Liver (tissue), 9 donors: ENCODE measurements around the gene BASP1. TPM values are rescaled to one million over a fixed set of nuclear protein-coding genes. Genes with fewer than 3 reads are reported as not detected.

Experiments used
- DNase-seq: peaks from one replicate; pipeline ENCODE4 v3.0.0-alpha.2; 2017; ENCODE audit warnings: low spot score
- H3K27ac ChIP-seq, 2 donors: one replicate each; pipeline ENCODE4 v1.7.0; 2013; ENCODE audit warnings: inconsistent platforms in 2 of 2, low read length in 2 of 2, control low read depth in 1 of 2, low read depth in 1 of 2, mild to moderate bottlenecking in 1 of 2
- H3K27me3 ChIP-seq, 4 donors: one replicate each; pipeline versions ENCODE4 v1.6.1 to v1.7.0; 2013; ENCODE audit warnings: low read length in 3 of 4, inconsistent platforms in 1 of 4, mild to moderate bottlenecking in 1 of 4, moderate library complexity in 1 of 4; ENCODE audit not compliant: control insufficient read depth in 4 of 4, insufficient read depth in 4 of 4
- H3K36me3 ChIP-seq, 4 donors: one replicate each; pipeline versions ENCODE4 v1.6.1 to v1.7.0; 2013; ENCODE audit warnings: low read length in 3 of 4, mild to moderate bottlenecking in 3 of 4, low read depth in 1 of 4, moderate library complexity in 1 of 4; ENCODE audit not compliant: control insufficient read depth in 4 of 4, insufficient read depth in 3 of 4
- H3K4me1 ChIP-seq, 4 donors: one replicate each; pipeline versions ENCODE4 v1.6.1 to v1.7.0; 2013; ENCODE audit warnings: low read length in 3 of 4, mild to moderate bottlenecking in 3 of 4, moderate library complexity in 1 of 4; ENCODE audit not compliant: control insufficient read depth in 4 of 4, insufficient read depth in 4 of 4
- H3K4me3 ChIP-seq, 3 donors: one replicate each; pipeline versions ENCODE4 v1.6.1 to v1.7.0; 2013; ENCODE audit warnings: low read length in 3 of 3, control low read depth in 1 of 3, low read depth in 1 of 3, mild to moderate bottlenecking in 1 of 3
- H3K9ac ChIP-seq, 2 donors: one replicate each; pipeline ENCODE4 v1.7.0; 2013; ENCODE audit warnings: low read length in 2 of 2, mild to moderate bottlenecking in 2 of 2, moderate library complexity in 2 of 2, control low read depth in 1 of 2, low read depth in 1 of 2
- H3K9me3 ChIP-seq, 4 donors: one replicate each; pipeline versions ENCODE4 v1.6.1 to v1.7.0; 2013; ENCODE audit warnings: low read length in 3 of 4; ENCODE audit not compliant: control insufficient read depth in 4 of 4
- ATF3 ChIP-seq: IDR thresholded peaks from 2 replicates; pipeline ENCODE4 v1.6.1; 2016; ENCODE audit warnings: antibody characterized with exemption
- CTCF ChIP-seq: fragments of 150-350 bp; IDR thresholded peaks from 2 replicates; pipeline ENCODE4 v1.5.1; 2017; ENCODE audit warnings: improper control_type of control experiment, low read depth, low read length; ENCODE audit not compliant: missing input control
- EGR1 ChIP-seq, 2 donors: IDR thresholded peaks; 2 replicates each; pipeline ENCODE4 v1.6.1; 2016 to 2018; ENCODE audit warnings: antibody characterized with exemption in 2 of 2, low read depth in 2 of 2
- FOXA2 ChIP-seq: IDR thresholded peaks from 2 replicates; pipeline ENCODE4 v1.6.1; 2016; ENCODE audit warnings: antibody characterized with exemption
- HNF4G ChIP-seq: IDR thresholded peaks from 2 replicates; pipeline ENCODE4 v1.6.1; 2016; ENCODE audit warnings: antibody characterized with exemption
- JUND ChIP-seq, 2 donors: IDR thresholded peaks; 2 replicates each; pipeline ENCODE4 v1.6.1; 2016; ENCODE audit warnings: antibody characterized with exemption in 2 of 2
- NR2F2 ChIP-seq: IDR thresholded peaks from 2 replicates; pipeline ENCODE4 v1.6.1; 2016; ENCODE audit warnings: antibody characterized with exemption
- RAD21 ChIP-seq, 2 donors: IDR thresholded peaks; 2 replicates each; pipeline ENCODE4 v1.6.1; 2016; ENCODE audit warnings: antibody characterized with exemption in 2 of 2, mild to moderate bottlenecking in 2 of 2
- REST ChIP-seq: IDR thresholded peaks from 2 replicates; pipeline ENCODE4 v1.6.1; 2016; ENCODE audit warnings: antibody characterized with exemption, mild to moderate bottlenecking
- RXRA ChIP-seq, 2 donors: IDR thresholded peaks; 2 replicates each; pipeline ENCODE4 v1.6.1; 2017 to 2018; ENCODE audit warnings: antibody characterized with exemption in 2 of 2, mild to moderate bottlenecking in 1 of 2
- SP1 ChIP-seq: IDR thresholded peaks from 2 replicates; pipeline ENCODE4 v1.6.1; 2018; ENCODE audit warnings: antibody characterized with exemption, mild to moderate bottlenecking
- ZBTB33 ChIP-seq: IDR thresholded peaks from 2 replicates; pipeline ENCODE4 v1.6.1; 2016; ENCODE audit warnings: antibody characterized with exemption
- WGBS: extraction: QIAGEN DNeasy Blood & Tissue Kit; methylation state at CpG from one replicate; pipeline ENCODE4 v1.1.7; 2013; 5-methylcytosine and 5-hydroxymethylcytosine counted together
- polyA plus RNA-seq, 2 donors: library from polyadenylated mRNA; stranded (reverse) in 1 of 2; unstranded in 1 of 2; fragments of 200-250 nt in 1 of 2; fragments of >200 nt in 1 of 2; fragmentation: Nextera tagmentation in 1 of 2; extraction: Ambion mirVana in 1 of 2; gene quantifications; one replicate each; pipeline versions ENCODE4 v1.2.1 to v1.2.3, GENCODE V29; 2013 to 2015
- total RNA-seq, 2 donors: library from RNA; depleted of rRNA; stranded (reverse); fragments of >200 nt; gene quantifications; one replicate each; pipeline ENCODE4 v1.2.3, GENCODE V29; 2014
- donor health status: healthy.
- donor health status: healthy.
- donor health status: healthy.
- donor health status: healthy.
- donor health status: healthy.

Gene BASP1
- total and polyA plus RNA-seq, 4 donors = 1.2 to 17.0 (median 5.4) TPM

GRCh38 chr5:17180330-17180843 is 37.0 kb upstream of the BASP1 start:
- TF ChIP-seq ZBTB33 (no peak), HNF4G (no peak), SP1 (no peak), CTCF (no peak), ATF3 (no peak), REST (no peak), RAD21 (IDR thresholded peaks at IDR 0.05) (no peak), FOXA2 (no peak)
- no peak overlapping the region for H3K9ac ChIP-seq

GRCh38 chr5:17180864-17181723 is 36.3 kb upstream of the BASP1 start:
- H3K9ac ChIP-seq = no peak overlapping the region
- DNase-seq = no peak
- H3K27ac ChIP-seq = no peak overlapping the region
- H3K36me3 ChIP-seq = no peaks in the 10 kb centered on the region
- H3K27me3 ChIP-seq = no peaks in the 10 kb centered on the region
- 71% methylated on average over 11 of the region's 11 CpGs for WGBS
- H3K9me3 ChIP-seq = no peaks in the 10 kb centered on the region
- TF ChIP-seq RAD21 (IDR thresholded peaks at IDR 0.05) (no peak), NR2F2 (no peak), EGR1 (IDR thresholded peaks at IDR 0.05; ENCODE audit: low read depth in 2 of 2) (no peak), HNF4G (no peak), JUND (IDR thresholded peaks at IDR 0.05) (no peak), RXRA (IDR thresholded peaks at IDR 0.05) (no peak), CTCF (no peak)
- no peaks in the 10 kb centered on the region for H3K4me1 ChIP-seq
- H3K4me3 ChIP-seq = no peak overlapping the region

More at GRCh38 chr5:17180330-17180843, 37.0 kb upstream of the BASP1 start:
- no peaks in the 10 kb centered on the region for H3K27me3 ChIP-seq
- no peaks in the 10 kb centered on the region for H3K4me1 ChIP-seq
- no peaks in the 10 kb centered on the region for H3K36me3 ChIP-seq
- no peak for DNase-seq
- no peak overlapping the region for H3K4me3 ChIP-seq
- 80% methylated on average over 6 of the region's 6 CpGs for WGBS
- H3K9me3 ChIP-seq = no peaks in the 10 kb centered on the region
- no peak overlapping the region for H3K27ac ChIP-seq
